Fibroblast of mammary gland (primary cell): ENCODE data around the gene PLXNB2.
A peak's percentile ranks its signal among the peaks of the same experiment; 100 is the strongest.
"Not testable (repeated sequence)": the region's sequence is repeated elsewhere in the genome, so short reads cannot be mapped to it uniquely, and the experiment has no call there.

ENCODE experiments used
- DNase-seq: peaks from one replicate; pipeline ENCODE4 v3.0.0-alpha.2; 2010; ENCODE audit warnings: low read depth
- H3K4me3 ChIP-seq: 2 replicates; pipeline ENCODE4 v1.5.1; 2011; ENCODE audit warnings: low read depth, mild to moderate bottlenecking, low read length, moderate library complexity; ENCODE audit not compliant: control insufficient read depth
- CTCF ChIP-seq: conservative IDR thresholded peaks from 2 replicates; pipeline ENCODE4 v1.5.1; 2011; ENCODE audit warnings: low read depth, low read length, inconsistent platforms; ENCODE audit not compliant: control insufficient read depth, insufficient read depth

PLXNB2 gene

DNA sequence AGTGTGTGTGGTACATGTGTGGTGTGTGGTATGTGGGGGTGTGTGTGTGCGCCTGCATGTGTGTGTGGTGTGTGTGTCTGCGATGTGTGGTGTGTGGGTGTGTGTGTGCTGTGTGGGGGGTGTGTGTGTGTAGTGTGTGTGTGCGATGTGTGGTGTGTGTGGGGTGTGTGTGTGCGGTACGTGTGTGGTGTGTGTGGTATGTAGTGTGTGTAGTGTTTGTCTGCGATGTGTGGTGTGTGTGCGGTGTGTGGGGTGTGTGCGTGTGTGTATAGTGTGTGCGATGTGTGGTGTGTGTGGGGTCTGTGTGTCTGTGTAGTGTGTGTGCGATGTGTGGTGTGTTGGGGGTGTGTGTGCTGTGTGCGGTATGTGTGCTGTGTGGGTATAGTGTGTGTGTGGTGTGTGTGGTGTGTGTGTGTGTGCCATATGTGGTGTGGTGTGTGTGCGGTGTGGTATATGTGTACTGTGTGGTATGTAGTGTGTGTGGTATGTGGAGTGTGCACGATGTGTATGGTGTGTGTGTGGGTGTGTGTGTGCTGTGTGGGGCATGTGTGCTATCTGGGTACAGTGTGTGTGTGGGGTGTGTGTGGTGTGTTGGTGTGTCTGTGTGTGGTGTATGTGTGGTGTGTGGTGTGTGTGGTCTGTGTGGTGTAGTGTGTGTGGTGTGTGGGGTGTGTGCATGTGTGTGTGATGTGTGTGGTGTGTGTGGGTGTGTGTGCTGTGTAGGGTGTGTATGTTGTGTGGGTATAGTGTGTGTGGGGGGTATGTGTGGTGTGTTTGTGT is 30.0 kb upstream of the PLXNB2 start:
- no peak overlapping the region for H3K4me3 ChIP-seq
- DNase-seq: no peak
- TF ChIP-seq CTCF: no peak

GRCh38 chr22:50334433-50334832 is 27.0 kb upstream of the PLXNB2 start:
- not testable (repeated sequence) for H3K4me3 ChIP-seq, DNase-seq

GRCh38 chr22:50329236-50329635 is 21.8 kb upstream of the PLXNB2 start:
- TF ChIP-seq CTCF: no peak
- DNase-seq: peak; percentile 69
- H3K4me3 ChIP-seq: no peak overlapping the region

- no peak for DNase-seq
- no peak for TF ChIP-seq CTCF
- peak overlapping the region; percentile 53 for H3K4me3 ChIP-seq
Measured at GRCh38 chr22:50327711-50328019, 20.2 kb upstream of the PLXNB2 start.

GRCh38 chr22:50326956-50327710 is 19.7 kb upstream of the PLXNB2 start, which contains the start of gene DENND6B:
DENND6B (minus strand) TSS chr22:50327012; CDS start chr22:50326988, 24 bp downstream.
- no peak for TF ChIP-seq CTCF
- peak; percentile 62 for DNase-seq

GRCh38 chr22:50326225-50326955 is 18.9 kb upstream of the PLXNB2 start:
- DNase-seq: no peak
- peak overlapping the region; percentile 57 for H3K4me3 ChIP-seq
- no peak for TF ChIP-seq CTCF

More at GRCh38 chr22:50326956-50327710, 19.7 kb upstream of the PLXNB2 start, which contains the start of gene DENND6B:
- peak within 1 kb of the TSS; percentile 57 for H3K4me3 ChIP-seq
